Stimulated activated CD4-positive, alpha-beta T cell treated with anti-CD3 and anti-CD28 coated beads, Interleukin-12 subunit alpha, Interleukin-12 subunit beta, amount 100 ng/mL, for 4 hours (primary cell): ENCODE data around the gene CTTNBP2.

ENCODE experiments used
- DNase-seq: peaks from one replicate; pipeline ENCODE4 v3.0.0-alpha.2; 2020

The CTTNBP2 gene

GRCh38 chr7:117870448-117871130 is 2.7 kb downstream of the CTTNBP2 start:
- no peak for DNase-seq

DNA sequence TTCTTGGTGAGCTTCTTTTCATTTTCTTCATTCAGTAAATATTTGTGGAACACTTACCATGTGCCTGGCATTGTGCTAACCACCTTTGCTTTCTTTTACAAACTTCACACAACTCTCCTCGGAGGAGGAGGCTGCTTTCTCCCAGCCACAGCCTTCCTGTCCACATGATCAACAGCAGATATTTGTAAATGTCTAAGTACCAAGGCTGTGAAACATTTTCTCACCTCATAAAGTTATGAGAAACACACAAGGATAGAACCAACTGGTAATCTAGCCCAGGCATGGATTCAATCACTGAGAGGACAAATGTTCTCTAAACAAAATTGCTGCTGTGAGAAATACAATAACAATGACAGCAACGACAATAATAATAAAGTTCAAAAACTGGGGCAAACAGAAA is 3.9 kb downstream of the CTTNBP2 start:
- DNase-seq, result no peak

DNA sequence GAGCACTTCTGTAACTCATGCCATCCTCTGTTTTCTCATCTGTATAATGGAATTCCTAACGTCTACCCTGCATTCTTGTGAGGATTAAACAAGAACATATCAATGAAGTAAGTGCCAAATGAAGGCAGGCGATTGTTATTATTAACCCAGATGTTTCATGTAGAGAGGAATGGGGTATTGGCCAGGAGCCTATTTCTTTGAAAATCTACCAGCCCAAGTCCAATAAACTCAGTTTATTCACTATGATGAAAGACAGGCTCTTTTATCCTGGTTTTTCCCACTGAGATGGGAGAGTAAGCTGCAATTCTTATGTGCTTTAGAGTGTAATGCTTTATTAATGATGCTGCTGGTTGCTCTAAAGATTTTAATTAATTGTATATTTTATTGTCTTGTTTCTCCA is 9.6 kb downstream of the CTTNBP2 start:
- no peak for DNase-seq

GRCh38 chr7:117862378-117862777 is 10.9 kb downstream of the CTTNBP2 start:
- no peak for DNase-seq

GRCh38 chr7:117859246-117859812 is 13.9 kb downstream of the CTTNBP2 start:
- DNase-seq, result no peak

DNA sequence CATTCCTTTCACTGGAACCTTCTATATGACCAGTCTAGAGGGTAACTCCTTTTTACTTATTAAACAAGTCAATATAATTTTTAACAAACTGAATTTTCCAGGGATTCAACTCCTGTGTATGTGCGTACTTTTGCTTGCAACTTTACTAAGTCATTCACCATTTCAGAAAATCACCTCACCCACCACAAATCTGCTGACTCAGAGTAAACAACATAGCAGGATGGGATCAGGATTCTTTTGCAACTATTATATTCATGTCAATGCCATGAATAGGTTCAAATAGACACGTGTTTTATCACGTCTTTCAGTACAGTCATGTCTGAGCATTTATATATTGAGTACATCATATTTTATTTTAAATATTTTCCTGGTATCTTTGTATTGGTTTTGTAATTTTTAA is 14.5 kb downstream of the CTTNBP2 start:
- no peak for DNase-seq

DNA sequence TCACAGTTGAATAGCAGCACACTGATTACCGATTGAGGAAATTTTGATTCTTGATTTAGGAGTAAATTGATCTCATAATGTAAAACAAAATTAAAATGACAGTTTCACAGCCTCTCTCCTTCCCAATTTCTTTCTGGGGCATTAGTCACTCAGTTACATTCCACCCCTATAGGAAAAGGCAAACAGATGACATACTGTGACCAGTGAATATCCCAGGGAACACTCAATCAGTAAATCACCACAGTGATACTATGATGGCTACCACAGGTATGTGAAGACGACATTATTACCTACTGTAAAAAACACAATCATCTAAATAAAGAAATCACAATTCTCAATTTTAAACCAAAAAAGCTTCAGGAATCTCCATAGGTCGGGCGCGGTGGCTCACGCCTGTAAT is 15.5 kb downstream of the CTTNBP2 start:
- DNase-seq, result no peak

- DNase-seq, result no peak
Observed at GRCh38 chr7:117856196-117856595, 17.0 kb downstream of the CTTNBP2 start.

- DNase-seq, result no peak
Observed at GRCh38 chr7:117854186-117854585, 19.1 kb downstream of the CTTNBP2 start.

GRCh38 chr7:117848941-117849340 is 24.3 kb downstream of the CTTNBP2 start:
- DNase-seq, result no peak

- no peak for DNase-seq
Observed at GRCh38 chr7:117844678-117845077, 28.6 kb downstream of the CTTNBP2 start.

DNA sequence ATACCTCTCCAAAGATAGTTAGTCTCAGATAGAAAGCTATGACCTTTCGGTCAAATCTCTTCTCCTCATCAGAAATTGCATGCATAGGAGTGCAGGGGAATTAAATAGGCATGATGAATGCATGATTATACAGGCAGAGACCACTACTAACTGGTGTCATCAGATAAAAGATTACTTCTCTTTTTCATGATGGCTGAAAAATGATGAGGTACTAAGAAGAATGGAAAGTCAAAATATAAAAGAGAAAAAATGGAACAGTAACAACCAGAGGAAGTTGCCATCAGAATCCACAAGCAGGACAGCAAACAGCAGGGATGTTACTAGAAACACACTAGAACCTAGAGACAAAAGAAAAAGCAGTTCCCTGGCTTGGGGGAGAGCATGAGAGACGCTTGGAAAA is 31.6 kb downstream of the CTTNBP2 start:
- no peak for DNase-seq

DNA sequence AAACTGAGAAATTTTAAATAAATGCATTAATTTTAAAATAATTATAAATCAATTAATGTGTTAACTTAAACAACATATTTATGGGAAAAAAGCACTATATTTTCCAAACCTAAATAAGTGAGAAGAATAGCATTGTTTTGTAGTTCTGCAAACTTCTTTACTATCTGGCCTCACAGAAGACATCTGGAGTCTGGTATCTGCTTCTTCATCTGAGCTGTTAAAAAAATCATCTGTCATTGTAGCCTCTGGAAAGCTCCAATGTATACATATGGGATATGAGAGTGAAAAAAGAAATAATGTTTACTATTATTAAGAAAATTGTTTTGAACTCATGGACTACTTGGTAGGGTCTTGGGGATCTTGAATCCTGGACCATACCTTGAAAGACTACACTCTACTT is 32.2 kb downstream of the CTTNBP2 start:
- no peak for DNase-seq

GRCh38 chr7:117839507-117839906 is 33.7 kb downstream of the CTTNBP2 start:
- DNase-seq, result no peak

- no peak for DNase-seq
Observed at GRCh38 chr7:117837841-117838240, 35.4 kb downstream of the CTTNBP2 start.

DNA sequence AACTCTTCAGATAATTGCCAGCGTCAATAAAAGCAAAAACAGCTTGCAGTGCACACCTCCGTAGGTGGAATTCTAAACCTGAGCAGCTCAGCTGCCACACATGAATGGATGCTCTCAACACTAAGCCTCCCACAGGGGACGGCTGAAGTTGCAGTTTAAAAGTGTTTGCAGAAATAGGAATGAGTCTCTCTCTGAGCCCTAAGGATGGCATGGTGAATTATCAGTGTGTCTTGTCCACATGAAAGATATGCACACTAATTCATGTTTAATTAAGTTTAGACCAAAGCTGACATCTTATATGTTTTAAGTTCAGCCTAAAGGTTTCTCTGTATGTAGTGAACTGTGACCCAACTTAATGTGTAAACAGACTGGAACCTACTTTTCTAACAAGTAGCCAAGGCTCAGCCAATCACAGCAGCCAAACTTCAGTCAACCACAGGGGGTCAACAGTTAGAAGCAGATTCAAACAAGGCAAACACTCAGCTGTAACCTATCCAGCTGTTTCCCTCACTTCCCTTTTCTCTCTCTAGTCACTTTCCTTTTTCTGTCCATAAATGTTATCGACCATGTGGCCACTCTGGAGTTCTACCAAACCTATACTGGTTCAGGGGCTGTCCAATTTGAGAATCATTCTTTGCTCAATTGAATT is 38.1 kb downstream of the CTTNBP2 start:
- DNase-seq, result no peak

GRCh38 chr7:117830422-117830954 is 42.8 kb downstream of the CTTNBP2 start:
- DNase-seq, result no peak

DNA sequence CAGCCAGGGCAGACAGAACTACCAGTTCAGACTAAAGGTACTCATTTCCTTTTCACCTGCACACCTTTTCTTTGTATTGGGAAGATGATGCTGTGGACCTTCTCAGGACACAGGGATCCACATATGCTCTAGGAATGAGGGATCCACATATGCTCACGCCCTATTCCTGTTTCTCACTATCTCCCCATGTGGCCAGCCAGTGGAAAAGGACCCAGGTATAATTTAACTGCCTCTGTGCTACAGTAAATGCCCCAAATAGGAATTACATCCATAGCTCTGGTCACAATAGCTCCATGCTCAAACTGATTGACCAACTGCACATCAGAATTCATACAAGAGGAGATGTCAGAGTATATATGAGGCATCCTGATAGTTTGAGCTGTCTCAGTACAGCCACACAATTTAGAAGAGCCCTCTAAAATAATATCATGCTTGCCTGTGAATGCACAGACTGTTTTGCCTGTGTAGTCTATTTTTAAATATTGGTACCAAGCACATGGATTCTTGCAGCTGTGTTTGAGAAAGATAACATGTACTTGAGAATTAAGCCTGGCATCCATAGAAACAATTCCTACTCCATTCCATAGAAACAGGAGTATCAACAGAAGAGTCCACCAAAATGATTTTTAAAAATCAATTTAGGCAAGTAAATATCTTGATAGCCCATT is 43.7 kb downstream of the CTTNBP2 start:
- no peak for DNase-seq

GRCh38 chr7:117828825-117829224 is 44.4 kb downstream of the CTTNBP2 start:
- DNase-seq, result no peak

- no peak for DNase-seq
Observed at GRCh38 chr7:117827862-117828261, 45.4 kb downstream of the CTTNBP2 start.

GRCh38 chr7:117825132-117825531 is 48.1 kb downstream of the CTTNBP2 start:
- DNase-seq, result no peak

GRCh38 chr7:117824592-117824991 is 48.6 kb downstream of the CTTNBP2 start:
- no peak for DNase-seq

- no peak for DNase-seq
Observed at GRCh38 chr7:117819558-117819957, 53.7 kb downstream of the CTTNBP2 start.

DNA sequence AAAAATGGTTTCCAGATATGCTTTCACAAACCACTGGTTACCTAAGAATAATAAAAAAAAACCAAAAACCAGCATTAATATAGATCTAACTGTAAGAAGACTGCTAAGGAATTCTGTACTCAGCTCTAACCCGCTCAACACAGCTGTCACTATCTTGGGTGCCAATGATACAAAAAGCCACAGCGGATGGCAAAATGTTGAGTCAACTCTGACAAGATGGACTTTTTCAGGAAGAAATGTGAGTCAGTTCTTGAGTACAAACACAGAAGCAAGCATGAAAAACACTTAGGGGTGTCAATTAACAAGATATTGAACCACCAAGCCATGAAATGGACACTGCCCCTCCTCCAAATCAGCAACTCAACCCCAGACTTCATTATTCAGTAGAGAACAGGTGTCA is 55.0 kb downstream of the CTTNBP2 start:
- no peak for DNase-seq
